Neuronal stem cell (in vitro differentiated cells): ENCODE data around the gene SLC2A13.

Experiments
- DNase-seq: peaks from one replicate; pipeline ENCODE4 v3.0.0-alpha.2; 2013; ENCODE audit warnings: low spot score
- H2AFZ ChIP-seq: one replicate; pipeline ENCODE4 v1.6.1; 2013; ENCODE audit warnings: mild to moderate bottlenecking, low read length, inconsistent platforms
- H2AK5ac ChIP-seq: 2 replicates; pipeline ENCODE4 v1.6.1; 2013; ENCODE audit warnings: low read depth, mild to moderate bottlenecking, inconsistent platforms, low read length, moderate library complexity, mixed read lengths
- H2BK120ac ChIP-seq: 2 replicates; pipeline ENCODE4 v1.6.1; 2013; ENCODE audit warnings: low read depth, mild to moderate bottlenecking, inconsistent platforms, low read length, moderate library complexity, mixed read lengths
- H2BK12ac ChIP-seq: one replicate; pipeline ENCODE4 v1.6.1; 2013; ENCODE audit warnings: low read length, inconsistent platforms
- H2BK15ac ChIP-seq: 2 replicates; pipeline ENCODE4 v1.6.1; 2013; ENCODE audit warnings: mild to moderate bottlenecking, low read length, inconsistent platforms, mixed read lengths
- H2BK5ac ChIP-seq: one replicate; pipeline ENCODE4 v1.6.1; 2013; ENCODE audit warnings: inconsistent platforms, mild to moderate bottlenecking, low read length, moderate library complexity
- H3K14ac ChIP-seq: one replicate; pipeline ENCODE4 v1.6.1; 2013; ENCODE audit warnings: low read length, inconsistent platforms
- H3K18ac ChIP-seq: 2 replicates; pipeline ENCODE4 v1.6.1; 2013; ENCODE audit warnings: low read length, inconsistent platforms
- H3K23ac ChIP-seq: 2 replicates; pipeline ENCODE4 v1.6.1; 2013; ENCODE audit warnings: low read depth, mild to moderate bottlenecking, mixed read lengths, low read length, inconsistent platforms; ENCODE audit not compliant: poor library complexity
- H3K27ac ChIP-seq: replicated peaks from 3 replicates; pipeline ENCODE4 v1.5.1; 2013; ENCODE audit warnings: low read length, inconsistent platforms
- H3K27me3 ChIP-seq, 3 experiments: 2 replicates each; pipeline ENCODE4 v1.6.1; 2013; ENCODE audit warnings: low read length in 3 of 3, mild to moderate bottlenecking in 2 of 3, inconsistent platforms in 1 of 3, low read depth in 1 of 3, mixed read lengths in 1 of 3, moderate library complexity in 1 of 3; ENCODE audit not compliant: control insufficient read depth in 3 of 3, insufficient read depth in 3 of 3
- H3K36me3 ChIP-seq, 2 donors: replicated peaks in 1 of 2; 2 replicates each; pipeline ENCODE4 v1.6.1; 2013; ENCODE audit warnings: low read length in 2 of 2; ENCODE audit not compliant: control insufficient read depth in 2 of 2, insufficient read depth in 2 of 2
- H3K4ac ChIP-seq: 2 replicates; pipeline ENCODE4 v1.6.1; 2013; ENCODE audit warnings: inconsistent platforms, mild to moderate bottlenecking, low read length, moderate library complexity
- H3K4me1 ChIP-seq, 2 donors: 1 replicate in 1 of 2; 2 replicates in 1 of 2; pipeline ENCODE4 v1.6.1; 2013; ENCODE audit warnings: low read length in 2 of 2, low read depth in 1 of 2; ENCODE audit not compliant: control insufficient read depth in 2 of 2, insufficient read depth in 1 of 2
- H3K4me2 ChIP-seq: one replicate; pipeline ENCODE4 v1.6.1; 2013; ENCODE audit warnings: mild to moderate bottlenecking, low read length, inconsistent platforms; ENCODE audit not compliant: insufficient read depth, poor library complexity, severe bottlenecking
- H3K4me3 ChIP-seq, 2 donors: 2 replicates each; pipeline ENCODE4 v1.5.1; 2013; ENCODE audit warnings: low read length in 2 of 2, mild to moderate bottlenecking in 2 of 2, inconsistent platforms in 1 of 2, moderate library complexity in 1 of 2
- H3K79me1 ChIP-seq: one replicate; pipeline ENCODE4 v1.6.1; 2013; ENCODE audit warnings: low read depth, mild to moderate bottlenecking, inconsistent platforms, low read length, moderate library complexity
- H3K9ac ChIP-seq: one replicate; pipeline ENCODE4 v1.6.1; 2013; ENCODE audit warnings: mild to moderate bottlenecking, low read depth, low read length, inconsistent platforms; ENCODE audit not compliant: poor library complexity
- H3K9me3 ChIP-seq, 2 donors: replicated peaks in 1 of 2; 2 replicates each; pipeline versions ENCODE3 to v1.6.1; 2013; ENCODE audit warnings: low read length in 2 of 2, mild to moderate bottlenecking in 2 of 2, inconsistent platforms in 1 of 2, low read depth in 1 of 2, mixed read lengths in 1 of 2, moderate library complexity in 1 of 2; ENCODE audit not compliant: control insufficient read depth in 2 of 2, insufficient read depth in 1 of 2
- H4K8ac ChIP-seq: one replicate; pipeline ENCODE4 v1.6.1; 2013; ENCODE audit warnings: low read depth, mild to moderate bottlenecking, inconsistent platforms, low read length, moderate library complexity
- H4K91ac ChIP-seq: one replicate; pipeline ENCODE4 v1.6.1; 2013; ENCODE audit warnings: low read length, low read depth, mild to moderate bottlenecking, inconsistent platforms; ENCODE audit not compliant: poor library complexity
- WGBS, 2 donors: extraction: QIAGEN DNeasy Blood & Tissue Kit; methylation state at CpG; one replicate each; pipeline ENCODE4 v1.1.7; 2013; ENCODE audit warnings: missing lambda C conversion rate in 2 of 2, mixed read lengths in 1 of 2; ENCODE audit not compliant: insufficient read length in 2 of 2, insufficient replicate concordance in 1 of 2; ENCODE audit errors: extremely low coverage in 2 of 2; 5-methylcytosine and 5-hydroxymethylcytosine counted together

Gene SLC2A13

GRCh38 chr12:39866135-39866534 is 239.7 kb downstream of the SLC2A13 start:
- no peak overlapping the region for H3K18ac ChIP-seq
- no peak overlapping the region for H2BK5ac ChIP-seq
- H2AK5ac ChIP-seq, result no peak overlapping the region
- H3K36me3 ChIP-seq, result no peaks in the 10 kb centered on the region
- H3K9me3 ChIP-seq, result no peaks in the 10 kb centered on the region
- no peaks in the 10 kb centered on the region for H3K27me3 ChIP-seq
- H2BK120ac ChIP-seq, result no peak overlapping the region
- no peak overlapping the region for H3K4ac ChIP-seq
- no peak overlapping the region for H3K9ac ChIP-seq
- H2AFZ ChIP-seq, result no peak overlapping the region
- no peak overlapping the region for H3K4me3 ChIP-seq
- no peak overlapping the region for H4K8ac ChIP-seq
- H2BK15ac ChIP-seq, result no peak overlapping the region
- no peak overlapping the region for H2BK12ac ChIP-seq
- no peaks in the 10 kb centered on the region for H3K79me1 ChIP-seq
- no peak overlapping the region for H3K27ac ChIP-seq
- H3K14ac ChIP-seq, result no peak overlapping the region
- H3K4me2 ChIP-seq, result no peak overlapping the region
- no peak for DNase-seq
- whole genome bisulfite sequencing, 2 donors, result no CpG with 5 or more reads among the region's 6 CpGs
- no peak overlapping the region for H4K91ac ChIP-seq
- peaks cover 0 to 2% of the 10 kb centered on the region in 2 donors for H3K4me1 ChIP-seq
- H3K23ac ChIP-seq, result no peak overlapping the region

- Histone ChIP-seq H4K8ac (no peak overlapping the region), H3K36me3 (no peaks in the 10 kb centered on the region), H3K18ac (no peak overlapping the region), H3K4me1 (no peaks in the 10 kb centered on the region), H3K27me3 (no peaks in the 10 kb centered on the region), H3K9ac (no peak overlapping the region), H3K9me3 (no peaks in the 10 kb centered on the region), H3K79me1 (no peaks in the 10 kb centered on the region), H3K23ac (no peak overlapping the region), H2BK5ac (no peak overlapping the region), H3K4me2 (no peak overlapping the region), H3K27ac (no peak overlapping the region), H3K4me3 (no peak overlapping the region), H2AFZ (no peak overlapping the region), H2BK15ac (no peak overlapping the region), H3K14ac (no peak overlapping the region), H4K91ac (no peak overlapping the region), H2BK120ac (no peak overlapping the region), H2BK12ac (no peak overlapping the region), H2AK5ac (no peak overlapping the region), H3K4ac (no peak overlapping the region)
- no CpG with 5 or more reads among the region's 2 CpGs for WGBS, 2 donors
- DNase-seq, result no peak
Measured at GRCh38 chr12:39860695-39861094, 245.2 kb downstream of the SLC2A13 start.

- Histone ChIP-seq H2BK12ac (no peak overlapping the region), H3K14ac (no peak overlapping the region), H2BK120ac (no peak overlapping the region), H3K9me3 (no peaks in the 10 kb centered on the region), H3K9ac (no peak overlapping the region), H3K18ac (no peak overlapping the region), H2AFZ (no peak overlapping the region), H3K36me3 (no peaks in the 10 kb centered on the region), H4K91ac (no peak overlapping the region), H3K4ac (no peak overlapping the region), H3K27me3 (no peaks in the 10 kb centered on the region), H2BK5ac (no peak overlapping the region), H3K27ac (no peak overlapping the region), H3K79me1 (no peaks in the 10 kb centered on the region), H4K8ac (no peak overlapping the region), H3K4me2 (no peak overlapping the region), H2AK5ac (no peak overlapping the region), H3K23ac (no peak overlapping the region), H3K4me3 (no peak overlapping the region), H3K4me1 (peaks cover 2 to 5% of the 10 kb centered on the region in 2 donors), H2BK15ac (no peak overlapping the region)
- DNase-seq, result no peak
- no CpG with 5 or more reads among the region's 2 CpGs for WGBS, 2 donors
Measured at GRCh38 chr12:39853003-39853402, 252.9 kb downstream of the SLC2A13 start.

GRCh38 chr12:39852346-39852745 is 253.5 kb downstream of the SLC2A13 start:
- no peak overlapping the region for H2BK15ac ChIP-seq
- H3K79me1 ChIP-seq, result no peaks in the 10 kb centered on the region
- H3K9ac ChIP-seq, result no peak overlapping the region
- no peaks in the 10 kb centered on the region for H3K36me3 ChIP-seq
- H4K8ac ChIP-seq, result no peak overlapping the region
- WGBS, 2 donors, result no CpG with 5 or more reads among the region's 1 CpG
- peaks cover 2 to 5% of the 10 kb centered on the region in 2 donors for H3K4me1 ChIP-seq
- H2BK120ac ChIP-seq, result no peak overlapping the region
- no peak overlapping the region for H3K23ac ChIP-seq
- H3K27ac ChIP-seq, result no peak overlapping the region
- no peak overlapping the region for H4K91ac ChIP-seq
- no peak overlapping the region for H3K14ac ChIP-seq
- no peak overlapping the region for H2AK5ac ChIP-seq
- H3K27me3 ChIP-seq, result no peaks in the 10 kb centered on the region
- H3K9me3 ChIP-seq, result no peaks in the 10 kb centered on the region
- no peak overlapping the region for H3K4ac ChIP-seq
- H3K4me3 ChIP-seq, result no peak overlapping the region
- H3K4me2 ChIP-seq, result no peak overlapping the region
- no peak for DNase-seq
- H2BK5ac ChIP-seq, result no peak overlapping the region
- H2AFZ ChIP-seq, result no peak overlapping the region
- H3K18ac ChIP-seq, result no peak overlapping the region
- no peak overlapping the region for H2BK12ac ChIP-seq
